ENCODE measurements around the gene MIXL1. TPM values are rescaled to one million over a fixed set of nuclear protein-coding genes. Genes with fewer than 3 reads are reported as not detected.

Gene MIXL1
- total and polyA plus RNA-seq, 8 donors = 0.35 to 2.3 (median 0.88) TPM; not detected in 1

- ATAC-seq = no peak
These were observed 52.7 kb downstream of the MIXL1 start for GRCh38 chr1:226276077-226276682.

More at GRCh38 chr1:226276077-226276682, 52.7 kb downstream of the MIXL1 start:
- H3K9me3 ChIP-seq = no peaks in the 10 kb centered on the region
- H3K4me3 ChIP-seq = no peak overlapping the region
- no peaks in the 10 kb centered on the region for H3K27me3 ChIP-seq
- TF ChIP-seq CTCF (IDR thresholded peaks at IDR 0.05) = no peak
- intact Hi-C loops (cut with DNase I) = no loop called here
- DNase-seq = no peak
- no peak overlapping the region for H3K27ac ChIP-seq
- no peaks in the 10 kb centered on the region for H3K4me1 ChIP-seq
- no peaks in the 10 kb centered on the region for H3K36me3 ChIP-seq

Other genes starting within 250 kb of the MIXL1 start
- 10 to 100 TPM; 15.8 to 17.1 TPM for gene SDE2, start 224.3 kb upstream of the MIXL1 start, total RNA-seq
- gene SDE2, start 224.3 kb upstream of the MIXL1 start, polyA plus RNA-seq (ENCODE audit: insufficient read length in 6 of 6) = 10 to 100 TPM; 19.3 to 22.6 (median 21.8) TPM
- gene H3-3A, start 160.9 kb upstream of the MIXL1 start, total RNA-seq = 100 to 1,000 TPM; 444 to 608 TPM
- 1,000 to 10,000 TPM; 1,080 to 1,270 (median 1,202) TPM for gene H3-3A, start 160.9 kb upstream of the MIXL1 start, polyA plus RNA-seq (ENCODE audit: insufficient read length in 6 of 6)
- 10 to 100 TPM; 43.2 to 48.2 TPM for gene ACBD3, start 36.9 kb upstream of the MIXL1 start, total RNA-seq
- 10 to 100 TPM; 40.7 to 56.9 (median 53.8) TPM for gene ACBD3, start 36.9 kb upstream of the MIXL1 start, polyA plus RNA-seq (ENCODE audit: insufficient read length in 6 of 6)
- 1 to 10 TPM; 3.7 to 3.8 TPM for gene LIN9, start 85.5 kb downstream of the MIXL1 start, total RNA-seq
- gene LIN9, start 85.5 kb downstream of the MIXL1 start, polyA plus RNA-seq (ENCODE audit: insufficient read length in 6 of 6) = 10 to 100 TPM in 5 of 6 donors, 1 to 10 TPM in 1; 9.6 to 14.7 (median 12.9) TPM
- gene PARP1, start 184.4 kb downstream of the MIXL1 start, total RNA-seq = 10 to 100 TPM; 78.7 to 97.3 TPM
- gene PARP1, start 184.4 kb downstream of the MIXL1 start, polyA plus RNA-seq (ENCODE audit: insufficient read length in 6 of 6) = 100 to 1,000 TPM; 123 to 153 (median 129) TPM